ENCODE results near the gene STK40. TPM values are rescaled to one million over a fixed set of nuclear protein-coding genes. Genes with fewer than 3 reads are reported as not detected.

Gene STK40
- polyA plus RNA-seq, 2 of the 4 experiments (the other 2 are of a cell fraction) = 6.0 to 8.9 TPM

GRCh38 chr1:36389999-36390398 lies 4.3 kb upstream of the STK40 start:
- TF ChIP-seq PHF8 (IDR thresholded peaks at IDR 0.05; ENCODE audit: borderline replicate concordance, low read depth) (no peak), HDAC2 (IDR thresholded peaks at IDR 0.05) (no peak), HOXB5 (CRISPR knock-in tag; IDR thresholded peaks at IDR 0.05) (no peak), MYC (IDR thresholded peaks at IDR 0.05; ENCODE audit: borderline replicate concordance, low read length) (no peak), SMC3 (IDR thresholded peaks at IDR 0.05) (no peak), RARB (CRISPR knock-in tag; IDR thresholded peaks at IDR 0.05) (no peak), SREBF2 (IDR thresholded peaks at IDR 0.05) (no peak), POLR2A (IDR thresholded peaks at IDR 0.05; ENCODE audit: low read length) (no peak), RAD21 (conservative IDR thresholded peaks at IDR 0.05 in 1 of 2, IDR thresholded peaks at IDR 0.05 in 1 of 2) (no peak), HOXA7 (CRISPR knock-in tag; IDR thresholded peaks at IDR 0.05) (no peak)
- TF ChIP-seq, protein P1, sequence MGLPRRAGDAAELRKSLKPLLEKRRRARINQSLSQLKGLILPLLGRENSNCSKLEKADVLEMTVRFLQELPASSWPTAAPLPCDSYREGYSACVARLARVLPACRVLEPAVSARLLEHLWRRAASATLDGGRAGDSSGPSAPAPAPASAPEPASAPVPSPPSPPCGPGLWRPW (IDR thresholded peaks at IDR 0.05) = no peak
- WGBS (ENCODE audit: missing lambda C conversion rate) = 95% methylated on average over 1 of the region's 1 CpG
- ChIA-PET CTCF (interaction anchor here (1.5 to 2.3 kb wide), 3 partner anchors 21 to 240 kb away, joined by 4 to 14 read pairs (median 6); no protein-coding TSS in a partner anchor), POLR2A (interaction anchor here (0.7 kb wide), 1 partner anchor 31 kb away, joined by 4 read pairs; no protein-coding TSS in a partner anchor)
- FAIRE-seq (no peak), DNase-seq (ENCODE audit: low read depth in 1 of 2, low spot score in 1 of 2) (no peak), ATAC-seq (no peak)
- Histone ChIP-seq H3K4me1 (peaks cover 15% of the 10 kb centered on the region), H3K9me3 (no peaks in the 10 kb centered on the region), H3K4me3 (no peak overlapping the region), H3K27ac (peak overlapping the region in 1 of 2 experiments; percentile 37; a peak in 2 of 6 replicates), H3K4me2 (no peak overlapping the region)

DNA sequence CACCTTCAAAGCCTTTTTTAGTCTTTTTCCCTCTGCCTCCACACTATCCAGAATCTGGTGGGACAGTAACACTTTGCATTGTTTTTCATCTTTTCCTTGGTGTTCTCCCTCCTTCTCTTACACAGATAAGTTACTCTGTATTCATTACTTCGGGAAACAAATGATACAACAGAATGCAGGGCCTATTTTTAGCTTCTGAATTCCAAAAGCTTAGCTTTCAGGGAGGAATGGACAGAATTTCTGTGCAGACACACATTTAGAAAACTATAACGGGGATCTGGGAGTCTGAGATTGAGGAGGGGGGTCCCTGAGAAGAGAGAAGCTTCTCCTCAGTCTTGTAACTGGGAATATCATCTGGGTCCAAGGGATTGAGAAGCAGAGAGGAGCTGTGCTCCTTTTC lies 3.5 kb upstream of the STK40 start:
- ChIA-PET POLR2A (no interaction called here), CTCF (interaction anchor here (1.5 to 2.3 kb wide), 4 partner anchors 8 to 239 kb away, joined by 5 to 14 read pairs (median 8); partner anchors contain the start of gene LSM10)
- H3K4me2 ChIP-seq = no peak overlapping the region

GRCh38 chr1:36387141-36387949 lies 1.6 kb upstream of the STK40 start:
- Histone ChIP-seq H3K27ac (peak overlapping the region; percentile 96 to 100), H3K4me2 (peak overlapping the region; percentile 98), H3K4me1 (peaks cover 28% of the 10 kb centered on the region), H3K4me3 (peak overlapping the region; percentile 63; the same call in 2 of the 3 replicates), H3K9me3 (no peaks in the 10 kb centered on the region)
- DNase-seq (ENCODE audit: low read depth in 1 of 2, low spot score in 1 of 2) (no peak), ATAC-seq (no peak), FAIRE-seq (no peak)
- CTCF ChIA-PET = interaction anchor here (1.0 to 4.2 kb wide), 7 partner anchors 9 to 1296 kb away, joined by 3 to 25 read pairs (median 3); partner anchors contain the start of gene LSM10
- WGBS (ENCODE audit: missing lambda C conversion rate) = 72% methylated on average over 10 of the region's 10 CpGs
- POLR2A ChIA-PET = interaction anchor here (0.6 to 3.7 kb wide), 10 partner anchors 10 to 238 kb away, joined by 3 to 40 read pairs (median 6); partner anchors contain the start of genes LSM10, OSCP1 and TRAPPC3
- TF ChIP-seq CEBPB (IDR thresholded peaks at IDR 0.05) (peak in 1 of 2 experiments; percentile 26; a peak in 1 of 4 replicates), HEYL (CRISPR knock-in tag; IDR thresholded peaks at IDR 0.05) (no peak)
- TF ChIP-seq, protein P2, sequence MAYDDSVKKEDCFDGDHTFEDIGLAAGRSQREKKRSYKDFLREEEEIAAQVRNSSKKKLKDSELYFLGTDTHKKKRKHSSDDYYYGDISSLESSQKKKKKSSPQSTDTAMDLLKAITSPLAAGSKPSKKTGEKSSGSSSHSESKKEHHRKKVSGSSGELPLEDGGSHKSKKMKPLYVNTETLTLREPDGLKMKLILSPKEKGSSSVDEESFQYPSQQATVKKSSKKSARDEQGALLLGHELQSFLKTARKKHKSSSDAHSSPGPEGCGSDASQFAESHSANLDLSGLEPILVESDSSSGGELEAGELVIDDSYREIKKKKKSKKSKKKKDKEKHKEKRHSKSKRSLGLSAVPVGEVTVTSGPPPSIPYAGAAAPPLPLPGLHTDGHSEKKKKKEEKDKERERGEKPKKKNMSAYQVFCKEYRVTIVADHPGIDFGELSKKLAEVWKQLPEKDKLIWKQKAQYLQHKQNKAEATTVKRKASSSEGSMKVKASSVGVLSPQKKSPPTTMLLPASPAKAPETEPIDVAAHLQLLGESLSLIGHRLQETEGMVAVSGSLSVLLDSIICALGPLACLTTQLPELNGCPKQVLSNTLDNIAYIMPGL (CRISPR knock-in tag; IDR thresholded peaks at IDR 0.05; ENCODE audit: borderline replicate concordance) = no peak

More for the DNA sequence above, 3.5 kb upstream of the STK40 start:
- no peaks in the 10 kb centered on the region for H3K9me3 ChIP-seq
- TF ChIP-seq HOXB5 (CRISPR knock-in tag; IDR thresholded peaks at IDR 0.05) = no peak
- no peak for TF ChIP-seq SREBF2 (IDR thresholded peaks at IDR 0.05)
- no peak for TF ChIP-seq NR3C1 (IDR thresholded peaks at IDR 0.05)
- no peak for TF ChIP-seq HDAC2 (IDR thresholded peaks at IDR 0.05)
- TF ChIP-seq, protein P3, sequence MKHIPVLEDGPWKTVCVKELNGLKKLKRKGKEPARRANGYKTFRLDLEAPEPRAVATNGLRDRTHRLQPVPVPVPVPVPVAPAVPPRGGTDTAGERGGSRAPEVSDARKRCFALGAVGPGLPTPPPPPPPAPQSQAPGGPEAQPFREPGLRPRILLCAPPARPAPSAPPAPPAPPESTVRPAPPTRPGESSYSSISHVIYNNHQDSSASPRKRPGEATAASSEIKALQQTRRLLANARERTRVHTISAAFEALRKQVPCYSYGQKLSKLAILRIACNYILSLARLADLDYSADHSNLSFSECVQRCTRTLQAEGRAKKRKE (CRISPR knock-in tag; IDR thresholded peaks at IDR 0.05; ENCODE audit: low read depth) = no peak
- TF ChIP-seq RCOR1 (IDR thresholded peaks at IDR 0.05; ENCODE audit: low read depth, low read length) = no peak
- no peak for TF ChIP-seq BHLHE40 (IDR thresholded peaks at IDR 0.05; ENCODE audit: low read depth, low read length)
- no peak for TF ChIP-seq CHD4 (IDR thresholded peaks at IDR 0.05; ENCODE audit: borderline replicate concordance)
- TF ChIP-seq FOSL2 (IDR thresholded peaks at IDR 0.05) = no peak
- TF ChIP-seq FOSL2 (CRISPR knock-in tag; IDR thresholded peaks at IDR 0.05) = no peak
- TF ChIP-seq MAX (IDR thresholded peaks at IDR 0.05) = no peak
- TF ChIP-seq GATA3 (IDR thresholded peaks at IDR 0.05; ENCODE audit: borderline replicate concordance) = no peak
- TF ChIP-seq RFX5 (IDR thresholded peaks at IDR 0.05) = no peak
- no peak for TF ChIP-seq POLR2A (IDR thresholded peaks at IDR 0.05; ENCODE audit: low read length)
- no peak for TF ChIP-seq ZSCAN20 (CRISPR knock-in tag; IDR thresholded peaks at IDR 0.05)
- TF ChIP-seq TFCP2L1 (CRISPR knock-in tag; IDR thresholded peaks at IDR 0.05) = no peak
- TF ChIP-seq ZC3H11A (IDR thresholded peaks at IDR 0.05) = no peak
- TF ChIP-seq ZFP36 (IDR thresholded peaks at IDR 0.05; ENCODE audit: borderline replicate concordance, partially characterized antibody) = no peak
- no peak for TF ChIP-seq RAD21 (conservative IDR thresholded peaks at IDR 0.05 in 1 of 2, IDR thresholded peaks at IDR 0.05 in 1 of 2)
- ATAC-seq (no peak), FAIRE-seq (no peak), DNase-seq (ENCODE audit: low read depth in 1 of 2, low spot score in 1 of 2) (no peak)
- WGBS (ENCODE audit: missing lambda C conversion rate) = 57% methylated on average over 2 of the region's 2 CpGs
- H3K4me1 ChIP-seq = peaks cover 21% of the 10 kb centered on the region
- H3K4me3 ChIP-seq = no peak overlapping the region
- peak overlapping the region in 1 of 2 experiments; percentile 37; a peak in 1 of 6 replicates for H3K27ac ChIP-seq

Data from A549 (cell line).